ENCODE data around the gene MGAT5B.

MGAT5B gene

DNA sequence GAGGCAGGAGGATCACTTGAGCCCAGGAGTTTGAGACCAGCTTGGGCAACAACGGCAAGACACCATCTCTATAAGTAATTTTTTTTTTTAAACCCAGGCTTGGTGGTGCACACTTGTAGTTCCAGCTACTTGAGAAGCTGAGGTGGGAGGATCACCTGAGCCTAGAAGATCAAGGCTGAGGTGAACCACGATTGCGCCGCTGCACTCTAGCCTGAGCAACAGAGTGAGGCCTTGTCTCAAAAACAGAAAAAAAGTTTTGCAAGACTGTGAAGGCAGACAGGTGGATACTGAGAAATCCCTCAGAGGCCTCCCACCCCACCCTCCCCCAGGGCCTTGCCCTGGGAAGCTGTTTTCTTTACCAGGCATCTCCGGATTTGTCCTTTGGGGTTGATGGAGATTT, 125.4 kb downstream of the MGAT5B start:
- TF ChIP-seq, protein P1, sequence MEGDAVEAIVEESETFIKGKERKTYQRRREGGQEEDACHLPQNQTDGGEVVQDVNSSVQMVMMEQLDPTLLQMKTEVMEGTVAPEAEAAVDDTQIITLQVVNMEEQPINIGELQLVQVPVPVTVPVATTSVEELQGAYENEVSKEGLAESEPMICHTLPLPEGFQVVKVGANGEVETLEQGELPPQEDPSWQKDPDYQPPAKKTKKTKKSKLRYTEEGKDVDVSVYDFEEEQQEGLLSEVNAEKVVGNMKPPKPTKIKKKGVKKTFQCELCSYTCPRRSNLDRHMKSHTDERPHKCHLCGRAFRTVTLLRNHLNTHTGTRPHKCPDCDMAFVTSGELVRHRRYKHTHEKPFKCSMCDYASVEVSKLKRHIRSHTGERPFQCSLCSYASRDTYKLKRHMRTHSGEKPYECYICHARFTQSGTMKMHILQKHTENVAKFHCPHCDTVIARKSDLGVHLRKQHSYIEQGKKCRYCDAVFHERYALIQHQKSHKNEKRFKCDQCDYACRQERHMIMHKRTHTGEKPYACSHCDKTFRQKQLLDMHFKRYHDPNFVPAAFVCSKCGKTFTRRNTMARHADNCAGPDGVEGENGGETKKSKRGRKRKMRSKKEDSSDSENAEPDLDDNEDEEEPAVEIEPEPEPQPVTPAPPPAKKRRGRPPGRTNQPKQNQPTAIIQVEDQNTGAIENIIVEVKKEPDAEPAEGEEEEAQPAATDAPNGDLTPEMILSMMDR (IDR thresholded peaks at IDR 0.05; ENCODE audit: low read depth, low read length): no peak
- no peaks in the 10 kb centered on the region for H3K9me3 ChIP-seq
- DNase-seq: no peak
- peaks cover 5% of the 10 kb centered on the region; the same call in 1 of the 2 replicates for H3K4me1 ChIP-seq
- H3K27me3 ChIP-seq: no peaks in the 10 kb centered on the region
- no peak overlapping the region for H3K4me3 ChIP-seq (ENCODE audit: low read depth, low read length)
- H3K36me3 ChIP-seq: no peaks in the 10 kb centered on the region

DNA sequence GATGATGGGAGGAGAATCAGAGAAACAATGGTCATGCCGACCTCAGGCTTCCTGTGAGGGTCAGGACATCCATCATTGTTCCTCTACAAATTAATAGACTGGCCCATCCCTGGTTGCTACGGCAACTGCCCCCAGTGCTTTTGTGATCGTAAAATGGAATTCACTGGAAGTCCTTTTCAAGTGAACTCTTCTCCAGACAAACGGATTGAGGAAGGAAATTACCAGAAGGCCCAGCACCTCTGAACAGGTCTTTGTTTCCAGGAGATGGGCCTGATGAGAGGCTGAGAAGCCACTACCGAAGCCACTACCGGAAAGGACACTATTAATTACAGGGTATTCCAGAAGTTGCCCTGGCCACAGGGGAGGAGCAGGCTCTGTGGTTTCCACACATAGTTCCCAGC, 126.0 kb downstream of the MGAT5B start:
- Histone ChIP-seq H3K4me3 (ENCODE audit: low read depth, low read length) (no peak overlapping the region), H3K27me3 (no peaks in the 10 kb centered on the region), H3K36me3 (no peaks in the 10 kb centered on the region), H3K9me3 (no peaks in the 10 kb centered on the region), H3K4me1 (peaks cover 5% of the 10 kb centered on the region; the same call in 1 of the 2 replicates)
- TF ChIP-seq, protein P1 (IDR thresholded peaks at IDR 0.05; ENCODE audit: low read depth, low read length): no peak
- no peak for DNase-seq

DNA sequence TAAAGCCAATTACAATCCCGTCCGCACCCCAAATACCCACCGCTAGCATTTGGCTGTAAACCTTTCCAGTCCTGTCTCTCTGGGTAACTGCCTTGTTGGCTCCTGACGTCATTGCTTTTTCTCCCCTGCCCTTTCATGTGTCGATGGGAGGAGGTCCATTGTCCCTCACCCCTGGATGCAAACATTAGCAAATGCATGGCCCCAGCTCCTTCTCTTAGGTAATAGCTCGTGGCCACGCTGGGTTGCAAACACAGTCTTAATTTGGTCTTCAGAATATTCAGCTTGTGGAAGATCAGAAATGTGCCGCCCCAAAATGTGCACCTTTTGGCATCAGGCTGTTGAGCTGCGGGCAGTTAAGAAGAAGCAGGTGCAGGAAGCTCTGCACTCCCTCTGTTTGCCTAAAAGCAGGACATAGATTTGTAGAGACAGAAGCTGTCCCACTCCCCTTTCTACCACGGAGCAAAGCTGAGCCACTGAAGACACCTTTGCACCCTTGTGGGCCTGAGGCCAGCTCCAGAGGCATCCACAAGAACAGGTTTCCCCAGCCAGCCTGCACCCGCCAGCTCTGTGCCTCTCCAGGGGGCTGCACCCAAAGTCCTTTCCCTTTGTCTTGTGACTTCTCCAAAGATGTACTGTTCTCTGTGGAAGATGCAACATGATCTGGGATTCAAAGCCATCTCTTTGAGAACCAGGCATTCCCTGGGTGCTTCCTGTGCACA, 127.3 kb downstream of the MGAT5B start:
- TF ChIP-seq, protein P1 (IDR thresholded peaks at IDR 0.05; ENCODE audit: low read depth, low read length): no peak
- Histone ChIP-seq H3K4me3 (ENCODE audit: low read depth, low read length) (no peak overlapping the region), H3K4me1 (peaks cover 5% of the 10 kb centered on the region; the same call in 1 of the 2 replicates), H3K36me3 (no peaks in the 10 kb centered on the region), H3K27me3 (no peaks in the 10 kb centered on the region), H3K9me3 (no peaks in the 10 kb centered on the region)
- no peak for DNase-seq

DNA sequence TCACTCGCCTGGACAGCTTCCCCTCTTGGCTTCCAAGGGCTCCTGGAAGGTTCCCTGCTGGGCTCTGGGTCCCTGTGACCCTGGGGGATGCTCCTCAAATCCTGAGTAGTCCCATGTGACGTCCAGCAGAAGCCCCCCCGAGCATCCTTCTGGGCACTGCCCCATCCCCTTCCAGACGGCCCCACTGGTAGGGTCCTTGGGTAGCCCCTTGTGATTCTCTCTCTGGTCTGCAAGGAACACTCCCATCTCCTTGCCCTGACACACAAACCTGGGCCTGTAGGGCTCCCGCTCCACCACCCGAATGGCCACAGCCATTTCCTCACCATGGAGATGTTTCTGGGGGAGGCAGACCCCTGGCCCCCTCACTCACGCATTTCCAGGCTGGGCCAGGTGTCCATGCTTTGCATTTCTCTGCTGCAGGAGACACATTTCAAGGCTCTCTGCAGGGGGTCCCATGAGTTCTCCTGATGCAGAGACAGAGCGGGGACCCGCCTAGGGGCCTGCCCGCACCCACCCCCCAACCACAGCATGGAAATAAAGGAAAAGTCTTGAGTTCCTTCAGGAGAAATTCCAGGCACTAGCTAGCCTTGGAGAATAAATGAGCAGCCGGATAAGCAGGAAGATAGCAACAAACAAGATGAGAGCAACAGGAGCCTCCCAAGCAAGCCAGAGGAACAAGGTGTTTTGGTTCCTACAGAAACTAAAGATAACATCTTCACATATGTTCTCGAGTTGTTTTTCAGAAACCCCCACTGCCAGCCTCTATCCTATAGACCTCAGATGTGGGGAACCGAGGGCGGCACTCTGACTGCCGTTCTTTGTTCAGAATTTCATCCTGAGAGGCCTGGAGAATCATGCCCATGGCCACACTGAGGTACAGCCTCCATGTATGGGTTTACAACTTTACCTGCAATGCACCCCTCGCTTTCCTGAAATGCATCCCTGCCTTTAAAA, 128.8 kb downstream of the MGAT5B start:
- H3K4me1 ChIP-seq: peaks cover 5% of the 10 kb centered on the region; the same call in 1 of the 2 replicates

DNA sequence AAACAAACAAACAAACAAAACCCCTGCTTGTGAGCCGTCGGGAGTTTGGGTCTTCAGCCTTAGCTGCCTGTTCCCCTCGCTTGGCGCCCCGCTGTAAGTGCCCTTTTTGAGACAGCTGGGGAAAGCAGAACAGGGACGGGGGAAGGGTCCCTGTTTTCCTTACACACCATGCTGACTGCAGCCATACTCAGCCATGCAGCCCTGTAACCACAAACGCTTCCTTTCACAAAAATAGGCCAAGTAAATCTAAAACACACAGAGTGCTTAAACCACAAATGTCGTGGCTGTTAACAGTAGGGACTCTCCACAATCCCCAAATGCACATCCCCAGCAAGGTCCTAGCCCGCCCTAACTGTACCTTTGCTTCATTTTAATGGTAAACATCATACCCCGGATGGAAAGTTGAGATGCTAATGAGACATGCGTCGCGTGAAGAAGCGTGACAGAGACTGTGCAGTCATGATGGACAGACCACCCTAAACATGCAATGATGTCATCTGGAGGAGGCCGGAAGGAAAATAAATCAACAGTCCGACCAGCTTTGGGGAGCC, 129.9 kb downstream of the MGAT5B start:
- DNase-seq: no peak
- TF ChIP-seq, protein P1 (IDR thresholded peaks at IDR 0.05; ENCODE audit: low read depth, low read length): no peak
- no peaks in the 10 kb centered on the region for H3K27me3 ChIP-seq
- H3K4me3 ChIP-seq (ENCODE audit: low read depth, low read length): no peak overlapping the region
- peaks cover 9% of the 10 kb centered on the region; the same call in 1 of the 2 replicates for H3K4me1 ChIP-seq
- H3K9me3 ChIP-seq: no peaks in the 10 kb centered on the region
- H3K36me3 ChIP-seq: no peaks in the 10 kb centered on the region

More for the DNA sequence above, 128.8 kb downstream of the MGAT5B start:
- Histone ChIP-seq H3K36me3 (no peaks in the 10 kb centered on the region), H3K9me3 (no peaks in the 10 kb centered on the region), H3K27me3 (no peaks in the 10 kb centered on the region), H3K4me3 (ENCODE audit: low read depth, low read length) (no peak overlapping the region)
- DNase-seq: no peak
- TF ChIP-seq, protein P1 (IDR thresholded peaks at IDR 0.05; ENCODE audit: low read depth, low read length): no peak

Measured in BE2C (cell line).